ENCODE measurements around the gene FBXW8.

DNA sequence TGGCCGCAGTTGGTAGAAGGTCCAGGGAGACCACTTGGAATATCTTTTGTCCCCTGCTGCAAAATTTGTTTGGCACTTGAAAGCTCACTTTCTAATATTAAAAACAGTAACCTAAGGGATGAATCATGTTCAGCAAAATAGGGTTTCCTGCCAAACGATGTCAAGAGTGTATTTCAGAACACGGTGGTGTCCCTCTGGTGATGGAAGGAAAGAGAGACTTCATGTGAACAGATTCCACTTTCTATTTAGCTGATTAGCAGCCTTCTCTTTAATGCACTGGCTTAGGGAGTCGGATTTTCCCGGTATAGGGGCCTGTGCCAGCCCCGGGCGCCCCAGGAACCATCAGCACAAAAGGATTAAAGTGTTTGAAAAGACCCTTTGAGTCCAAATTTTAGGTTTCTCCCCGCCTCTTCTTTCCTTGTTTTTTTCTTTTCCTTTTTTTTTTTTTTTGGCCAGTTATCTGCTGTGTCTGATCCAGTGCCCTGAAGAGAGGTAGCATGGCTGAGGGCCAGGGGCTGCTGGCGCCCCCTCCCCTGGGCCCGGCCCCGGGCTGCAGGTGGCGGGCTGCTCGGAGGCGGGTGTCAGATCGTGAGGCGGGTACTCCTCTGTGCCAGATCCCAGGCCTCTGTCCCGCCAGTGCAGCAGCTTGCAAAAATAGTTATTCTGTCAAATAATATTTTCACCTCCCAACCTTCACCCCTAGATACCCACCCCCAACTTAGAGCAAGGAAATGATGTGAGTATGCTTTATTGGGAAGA is 100.1 kb downstream of the FBXW8 start:
- TF ChIP-seq POLR2A (IDR thresholded peaks at IDR 0.05), result no peak
- TF ChIP-seq, protein P1, sequence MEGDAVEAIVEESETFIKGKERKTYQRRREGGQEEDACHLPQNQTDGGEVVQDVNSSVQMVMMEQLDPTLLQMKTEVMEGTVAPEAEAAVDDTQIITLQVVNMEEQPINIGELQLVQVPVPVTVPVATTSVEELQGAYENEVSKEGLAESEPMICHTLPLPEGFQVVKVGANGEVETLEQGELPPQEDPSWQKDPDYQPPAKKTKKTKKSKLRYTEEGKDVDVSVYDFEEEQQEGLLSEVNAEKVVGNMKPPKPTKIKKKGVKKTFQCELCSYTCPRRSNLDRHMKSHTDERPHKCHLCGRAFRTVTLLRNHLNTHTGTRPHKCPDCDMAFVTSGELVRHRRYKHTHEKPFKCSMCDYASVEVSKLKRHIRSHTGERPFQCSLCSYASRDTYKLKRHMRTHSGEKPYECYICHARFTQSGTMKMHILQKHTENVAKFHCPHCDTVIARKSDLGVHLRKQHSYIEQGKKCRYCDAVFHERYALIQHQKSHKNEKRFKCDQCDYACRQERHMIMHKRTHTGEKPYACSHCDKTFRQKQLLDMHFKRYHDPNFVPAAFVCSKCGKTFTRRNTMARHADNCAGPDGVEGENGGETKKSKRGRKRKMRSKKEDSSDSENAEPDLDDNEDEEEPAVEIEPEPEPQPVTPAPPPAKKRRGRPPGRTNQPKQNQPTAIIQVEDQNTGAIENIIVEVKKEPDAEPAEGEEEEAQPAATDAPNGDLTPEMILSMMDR (IDR thresholded peaks at IDR 0.05), result no peak

All from esophagus squamous epithelium (tissue), 4 donors.